Measurements from ENCODE around the gene KIF1B. TPM values are rescaled to one million over a fixed set of nuclear protein-coding genes. Genes with fewer than 3 reads are reported as not detected.

Gene KIF1B
- total and polyA plus RNA-seq, 9 of the 15 experiments (the other 6 are each of a cell fraction or from before 2014, with no cell fraction given): 2.8 to 19.8 (median 11.9) TPM

DNA sequence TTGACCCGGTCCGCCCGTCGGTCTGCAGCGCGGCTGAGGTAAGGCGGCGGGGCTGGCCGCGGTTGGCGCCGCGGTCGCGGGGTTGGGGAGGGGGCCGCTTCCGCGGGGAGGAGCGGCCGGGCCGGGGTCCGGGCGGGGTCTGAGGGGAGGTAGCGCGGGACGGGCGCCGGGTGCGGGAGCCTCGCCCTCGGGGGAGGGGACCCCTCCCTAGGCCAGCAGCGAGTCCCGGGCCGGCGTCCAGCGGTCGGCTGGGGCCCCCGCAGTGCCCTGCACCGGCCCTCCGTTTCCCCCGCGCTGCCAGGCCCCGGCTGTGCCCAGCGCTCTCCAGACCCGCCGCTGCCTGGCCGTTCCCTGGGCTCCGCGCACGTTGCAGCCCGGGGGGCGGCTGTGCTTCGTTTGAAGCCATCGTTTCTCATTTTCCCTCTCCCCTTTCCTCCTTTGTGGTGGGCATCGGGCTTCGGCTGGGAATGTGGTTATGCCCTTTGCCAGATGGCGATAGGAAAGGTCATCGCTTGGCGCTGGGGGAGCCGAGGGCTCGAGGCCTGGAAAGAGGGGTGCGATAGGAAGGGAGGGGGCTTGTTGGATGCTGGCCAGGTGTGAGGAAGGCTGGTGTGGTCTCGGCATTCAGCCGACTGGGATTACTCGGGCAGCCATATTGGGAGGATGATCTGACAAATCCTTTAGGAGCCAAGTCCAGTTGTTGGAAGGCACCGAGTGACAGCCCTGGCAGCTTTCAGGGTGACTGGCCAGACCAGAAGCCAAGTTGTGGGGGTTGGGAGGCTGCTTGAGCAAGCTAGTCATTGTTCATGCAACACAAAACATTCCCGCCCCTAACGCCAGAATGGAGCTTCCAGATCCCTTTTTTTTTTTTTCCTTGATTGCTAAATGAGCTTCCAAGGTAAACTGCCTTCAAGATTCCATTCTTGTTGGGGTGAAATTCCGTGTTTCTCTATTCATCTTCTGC is 753 bp downstream of the KIF1B start (continued):
- TF ChIP-seq ZNF766 (CRISPR knock-in tag; conservative IDR thresholded peaks at IDR 0.05): 0 out of 2 replicates have a peak, but pooled peaks have one; percentile 40
- no peak for TF ChIP-seq TCF7L2 (IDR thresholded peaks at IDR 0.05; ENCODE audit: low read depth, low read length)
- no peak for TF ChIP-seq GABPB1 (CRISPR knock-in tag; IDR thresholded peaks at IDR 0.05)
- no peak for TF ChIP-seq ZNF408 (CRISPR knock-in tag; IDR thresholded peaks at IDR 0.05; ENCODE audit: low read depth)
- TF ChIP-seq FOXO4 (CRISPR knock-in tag; IDR thresholded peaks at IDR 0.05): no peak
- no peak for TF ChIP-seq CBFB (CRISPR knock-in tag; IDR thresholded peaks at IDR 0.05)
- TF ChIP-seq, protein P1, sequence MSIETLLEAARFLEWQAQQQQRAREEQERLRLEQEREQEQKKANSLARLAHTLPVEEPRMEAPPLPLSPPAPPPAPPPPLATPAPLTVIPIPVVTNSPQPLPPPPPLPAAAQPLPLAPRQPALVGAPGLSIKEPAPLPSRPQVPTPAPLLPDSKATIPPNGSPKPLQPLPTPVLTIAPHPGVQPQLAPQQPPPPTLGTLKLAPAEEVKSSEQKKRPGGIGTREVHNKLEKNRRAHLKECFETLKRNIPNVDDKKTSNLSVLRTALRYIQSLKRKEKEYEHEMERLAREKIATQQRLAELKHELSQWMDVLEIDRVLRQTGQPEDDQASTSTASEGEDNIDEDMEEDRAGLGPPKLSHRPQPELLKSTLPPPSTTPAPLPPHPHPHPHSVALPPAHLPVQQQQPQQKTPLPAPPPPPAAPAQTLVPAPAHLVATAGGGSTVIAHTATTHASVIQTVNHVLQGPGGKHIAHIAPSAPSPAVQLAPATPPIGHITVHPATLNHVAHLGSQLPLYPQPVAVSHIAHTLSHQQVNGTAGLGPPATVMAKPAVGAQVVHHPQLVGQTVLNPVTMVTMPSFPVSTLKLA (conservative IDR thresholded peaks at IDR 0.05): 0 out of 4 replicates have a peak, but pooled peaks of 1 of the 2 experiments have one; percentile 12
- TF ChIP-seq NR2C2 (CRISPR knock-in tag; IDR thresholded peaks at IDR 0.05): peak; percentile 28; the same call in 1 of the 2 replicates
- no peak; the same call in 1 of the 2 replicates for TF ChIP-seq NR2C2 (tag; IDR thresholded peaks at IDR 0.05)
- TF ChIP-seq TFAM (CRISPR knock-in tag; conservative IDR thresholded peaks at IDR 0.05): no peak
- no peak for TF ChIP-seq DNMT1 (IDR thresholded peaks at IDR 0.05)
- no peak for TF ChIP-seq SPI1 (IDR thresholded peaks at IDR 0.05; ENCODE audit: borderline replicate concordance, low read depth, low read length)
- TF ChIP-seq HIVEP1 (CRISPR knock-in tag; IDR thresholded peaks at IDR 0.05): no peak
- TF ChIP-seq SRSF1 (IDR thresholded peaks at IDR 0.05; ENCODE audit: low read depth, low read length): no peak
- peak; percentile 68 for TF ChIP-seq EGR1 (conservative IDR thresholded peaks at IDR 0.05)
- TF ChIP-seq ZNF551 (CRISPR knock-in tag; IDR thresholded peaks at IDR 0.05): no peak
- no peak for TF ChIP-seq SRSF7 (optimal IDR thresholded peaks at IDR 0.05; ENCODE audit: low read depth, low read length)
- no peak for TF ChIP-seq NFXL1 (CRISPR knock-in tag; IDR thresholded peaks at IDR 0.05)
- TF ChIP-seq HCFC1 (IDR thresholded peaks at IDR 0.05; ENCODE audit: low read depth, low read length): no peak
- no peak for TF ChIP-seq SMAD1 (IDR thresholded peaks at IDR 0.05; ENCODE audit: low read depth, low read length, partially characterized antibody)
- TF ChIP-seq, protein P2, sequence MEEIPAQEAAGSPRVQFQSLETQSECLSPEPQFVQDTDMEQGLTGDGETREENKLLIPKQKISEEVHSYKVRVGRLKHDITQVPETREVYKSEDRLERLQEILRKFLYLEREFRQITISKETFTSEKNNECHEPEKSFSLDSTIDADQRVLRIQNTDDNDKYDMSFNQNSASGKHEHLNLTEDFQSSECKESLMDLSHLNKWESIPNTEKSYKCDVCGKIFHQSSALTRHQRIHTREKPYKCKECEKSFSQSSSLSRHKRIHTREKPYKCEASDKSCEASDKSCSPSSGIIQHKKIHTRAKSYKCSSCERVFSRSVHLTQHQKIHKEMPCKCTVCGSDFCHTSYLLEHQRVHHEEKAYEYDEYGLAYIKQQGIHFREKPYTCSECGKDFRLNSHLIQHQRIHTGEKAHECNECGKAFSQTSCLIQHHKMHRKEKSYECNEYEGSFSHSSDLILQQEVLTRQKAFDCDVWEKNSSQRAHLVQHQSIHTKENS (CRISPR knock-in tag; IDR thresholded peaks at IDR 0.05): no peak
- TF ChIP-seq, protein P3, sequence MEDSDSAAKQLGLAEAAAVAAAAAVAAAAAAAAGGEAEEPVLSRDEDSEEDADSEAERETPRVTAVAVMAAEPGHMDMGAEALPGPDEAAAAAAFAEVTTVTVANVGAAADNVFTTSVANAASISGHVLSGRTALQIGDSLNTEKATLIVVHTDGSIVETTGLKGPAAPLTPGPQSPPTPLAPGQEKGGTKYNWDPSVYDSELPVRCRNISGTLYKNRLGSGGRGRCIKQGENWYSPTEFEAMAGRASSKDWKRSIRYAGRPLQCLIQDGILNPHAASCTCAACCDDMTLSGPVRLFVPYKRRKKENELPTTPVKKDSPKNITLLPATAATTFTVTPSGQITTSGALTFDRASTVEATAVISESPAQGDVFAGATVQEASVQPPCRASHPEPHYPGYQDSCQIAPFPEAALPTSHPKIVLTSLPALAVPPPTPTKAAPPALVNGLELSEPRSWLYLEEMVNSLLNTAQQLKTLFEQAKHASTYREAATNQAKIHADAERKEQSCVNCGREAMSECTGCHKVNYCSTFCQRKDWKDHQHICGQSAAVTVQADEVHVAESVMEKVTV (CRISPR knock-in tag; IDR thresholded peaks at IDR 0.05): no peak
- TF ChIP-seq ZNF586 (CRISPR knock-in tag; conservative IDR thresholded peaks at IDR 0.05): no peak
